Left ventricle myocardium inferior (tissue), 1 donor: ENCODE measurements around the gene PLEKHG5. TPM values are rescaled to one million over a fixed set of nuclear protein-coding genes. Genes with fewer than 3 reads are reported as not detected.

Experiments
- DNase-seq: peaks from one replicate; pipeline ENCODE4 v3.0.0-alpha.2; 2020
- H3K27ac ChIP-seq: fragments of 200-600 bp; replicated peaks from 2 replicates; pipeline ENCODE4 v1.8.0; 2021
- H3K27me3 ChIP-seq: fragments of 200-600 bp; 2 replicates; pipeline ENCODE4 v1.8.0; 2021; ENCODE audit warnings: low read depth
- H3K36me3 ChIP-seq: fragments of 200-600 bp; 2 replicates; pipeline ENCODE4 v1.8.0; 2021
- H3K4me1 ChIP-seq: fragments of 200-600 bp; 2 replicates; pipeline ENCODE4 v1.8.0; 2021
- H3K4me3 ChIP-seq: fragments of 200-600 bp; 2 replicates; pipeline ENCODE4 v1.8.0; 2021; ENCODE audit warnings: mild to moderate bottlenecking, moderate library complexity
- H3K9me3 ChIP-seq: fragments of 200-600 bp; replicated peaks from 2 replicates; pipeline ENCODE4 v1.8.0; 2021
- CTCF ChIP-seq: fragments of 200-600 bp; IDR thresholded peaks from 2 replicates; pipeline ENCODE4 v1.8.0; 2021; ENCODE audit warnings: antibody characterized with exemption, mild to moderate bottlenecking, borderline replicate concordance
- intact Hi-C: fragments of 100-400 bp; cut with micrococcal nuclease; formaldehyde crosslinking; loops from one replicate; pipeline ENCODE4 v1.11.0; 2022
- total RNA-seq: library from RNA; stranded (reverse); fragmentation: NEBNext Ultra II Directional; extraction: Animal tissue kit (Norgen Biotek cat#: 25700); gene quantifications from one replicate; pipeline ENCODE4 v1.2.1, GENCODE V29; 2021
- donor health status: DM: no; HTN: yes; CAD: no; lungs with severe emphysema.

Gene PLEKHG5
- total RNA-seq, 1 donor from 2014 or later: 16.2 TPM

GRCh38 chr1:6510493-6510892 lies 19.0 kb upstream of the PLEKHG5 start:
- intact Hi-C loops: no loop called here
- no peak for TF ChIP-seq CTCF
- DNase-seq: no peak
- peaks cover 28% of the 10 kb centered on the region for H3K4me1 ChIP-seq
- no peaks in the 10 kb centered on the region for H3K9me3 ChIP-seq
- no peaks in the 10 kb centered on the region for H3K27me3 ChIP-seq
- H3K27ac ChIP-seq: peak overlapping the region; percentile 33
- H3K36me3 ChIP-seq: no peaks in the 10 kb centered on the region
- H3K4me3 ChIP-seq: no peak overlapping the region

- DNase-seq: no peak
- no peak for TF ChIP-seq CTCF
Observed at GRCh38 chr1:6509919-6510291, 18.4 kb upstream of the PLEKHG5 start.

GRCh38 chr1:6509220-6509918 lies 17.9 kb upstream of the PLEKHG5 start:
- Histone ChIP-seq H3K27ac (peak overlapping the region; percentile 33), H3K4me3 (no peak overlapping the region), H3K36me3 (no peaks in the 10 kb centered on the region), H3K9me3 (no peaks in the 10 kb centered on the region), H3K4me1 (peaks cover 25% of the 10 kb centered on the region), H3K27me3 (no peaks in the 10 kb centered on the region)
- TF ChIP-seq CTCF: no peak
- no peak for DNase-seq
- intact Hi-C loops: no loop called here

More at GRCh38 chr1:6509919-6510291, 18.4 kb upstream of the PLEKHG5 start:
- peak overlapping the region; percentile 33 for H3K27ac ChIP-seq
- H3K36me3 ChIP-seq: no peaks in the 10 kb centered on the region
- H3K9me3 ChIP-seq: no peaks in the 10 kb centered on the region
- intact Hi-C loops: no loop called here
- no peaks in the 10 kb centered on the region for H3K27me3 ChIP-seq
- no peak overlapping the region for H3K4me3 ChIP-seq
- H3K4me1 ChIP-seq: peaks cover 25% of the 10 kb centered on the region

GRCh38 chr1:6508816-6509189 lies 17.3 kb upstream of the PLEKHG5 start:
- DNase-seq: no peak
- Histone ChIP-seq H3K4me1 (peaks cover 24% of the 10 kb centered on the region), H3K27ac (peak overlapping the region; percentile 18), H3K36me3 (no peaks in the 10 kb centered on the region), H3K9me3 (no peaks in the 10 kb centered on the region), H3K4me3 (no peak overlapping the region), H3K27me3 (no peaks in the 10 kb centered on the region)
- TF ChIP-seq CTCF: no peak
- intact Hi-C loops: no loop called here

- DNase-seq: no peak
- intact Hi-C loops: no loop called here
Observed at GRCh38 chr1:6508154-6508815, 16.8 kb upstream of the PLEKHG5 start.

More at GRCh38 chr1:6508154-6508815, 16.8 kb upstream of the PLEKHG5 start:
- no peaks in the 10 kb centered on the region for H3K9me3 ChIP-seq
- no peak for TF ChIP-seq CTCF
- H3K27me3 ChIP-seq: no peaks in the 10 kb centered on the region
- H3K36me3 ChIP-seq: no peaks in the 10 kb centered on the region
- H3K4me1 ChIP-seq: peaks cover 19% of the 10 kb centered on the region
- no peak overlapping the region for H3K27ac ChIP-seq
- H3K4me3 ChIP-seq: no peak overlapping the region
